CD4-positive, alpha-beta T cell treated with Interleukin-6 for 4 hours (primary cell): ENCODE measurements around the gene RAB3GAP1.
"Not testable (repeated sequence)": the region's sequence is repeated elsewhere in the genome, so short reads cannot be mapped to it uniquely, and the experiment has no call there.

Source experiments
- DNase-seq: peaks from one replicate; pipeline ENCODE4 v3.0.0-alpha.2; 2020; ENCODE audit warnings: mixed read lengths

RAB3GAP1 gene

GRCh38 chr2:135113322-135113721, 61.2 kb downstream of the RAB3GAP1 start:
- no peak for DNase-seq

GRCh38 chr2:135119582-135119981, 67.5 kb downstream of the RAB3GAP1 start:
- no peak for DNase-seq

GRCh38 chr2:135121016-135121657, 69.0 kb downstream of the RAB3GAP1 start:
- DNase-seq, result no peak

GRCh38 chr2:135121658-135122039, 69.6 kb downstream of the RAB3GAP1 start:
- not testable (repeated sequence) for DNase-seq

DNA sequence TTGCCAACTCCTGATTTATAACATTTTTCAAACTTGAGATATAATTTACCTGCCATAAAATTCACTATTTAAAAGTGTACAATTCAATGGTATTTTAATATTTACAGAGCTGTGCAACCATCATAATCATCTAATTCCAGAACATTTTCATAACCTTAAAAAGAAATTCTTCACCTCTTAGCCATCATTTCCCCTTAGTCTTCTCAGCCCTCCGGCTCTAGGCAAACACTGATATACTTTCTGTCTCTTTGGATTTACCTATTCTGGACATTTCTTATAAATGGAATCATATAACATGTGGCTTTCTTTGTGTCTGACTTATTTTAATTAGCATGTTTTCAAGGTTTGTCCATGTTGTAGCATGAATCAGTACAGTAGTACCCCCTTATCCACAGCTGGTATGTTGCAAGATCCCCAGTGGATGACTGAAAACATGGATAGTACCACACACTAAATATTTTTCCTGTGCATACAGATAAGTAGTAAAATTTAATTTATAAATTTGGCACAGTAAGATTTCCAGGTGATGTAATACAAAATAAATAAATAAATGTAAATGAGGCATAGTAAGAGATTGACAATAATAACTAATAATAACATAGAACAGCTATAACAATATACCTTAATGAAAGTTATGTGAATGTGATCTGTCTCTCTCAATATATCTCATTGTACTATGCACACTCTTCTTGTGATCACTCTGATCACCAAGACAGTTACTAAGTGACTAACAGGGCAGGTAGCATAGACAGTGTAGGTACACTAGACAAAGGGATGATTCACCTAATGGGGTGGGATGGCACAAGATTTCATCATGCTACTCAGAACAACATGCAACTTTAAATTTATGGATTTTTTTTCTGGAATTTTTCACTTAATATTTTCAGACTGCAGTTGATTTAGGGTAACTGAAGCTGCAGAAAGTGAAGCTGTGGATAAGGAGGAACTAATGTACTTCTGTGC, 73.1 kb downstream of the RAB3GAP1 start:
- DNase-seq, result no peak

GRCh38 chr2:135125940-135126339, 73.8 kb downstream of the RAB3GAP1 start:
- DNase-seq, result no peak

DNA sequence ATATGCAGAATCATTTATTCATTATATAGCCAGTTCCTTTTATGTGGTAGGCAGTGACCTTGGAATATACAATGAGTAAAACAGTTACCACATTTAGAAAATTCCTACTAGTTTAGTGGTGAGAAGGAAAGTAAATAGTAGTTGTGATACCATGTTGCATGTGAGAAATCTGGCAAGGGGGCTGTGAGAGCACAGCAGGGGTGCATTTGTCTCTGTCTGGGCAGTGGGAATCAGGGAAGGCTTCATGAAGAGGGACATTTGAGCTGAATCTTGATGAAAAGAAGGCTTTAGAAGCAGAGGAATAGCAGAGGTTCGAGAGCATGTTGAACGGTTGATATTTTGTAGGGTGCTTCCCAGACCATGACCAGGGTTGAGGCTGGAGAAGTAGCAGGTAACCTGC, 78.7 kb downstream of the RAB3GAP1 start:
- DNase-seq, result no peak

DNA sequence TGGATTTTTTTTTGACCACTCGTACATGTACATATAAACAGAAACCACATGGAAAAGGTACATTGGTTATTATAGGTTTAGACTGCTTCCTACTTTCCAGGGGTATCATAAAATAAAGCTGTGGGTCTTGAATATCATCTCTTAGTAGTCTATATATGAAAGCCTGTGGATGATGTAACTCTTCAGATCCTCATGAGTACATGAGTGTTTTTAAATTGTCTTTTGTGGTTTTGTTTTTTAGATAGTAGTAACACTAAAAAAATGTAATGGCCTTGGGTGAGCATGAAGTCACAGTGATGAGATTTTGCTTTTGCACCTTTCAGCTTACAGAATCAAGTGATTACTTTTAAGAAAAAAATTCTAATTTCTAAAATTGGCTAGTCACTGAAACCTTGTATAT, 80.2 kb downstream of the RAB3GAP1 start:
- DNase-seq, result no peak

GRCh38 chr2:135140606-135141005, 88.5 kb downstream of the RAB3GAP1 start:
- no peak for DNase-seq

- DNase-seq, result no peak
Observed at GRCh38 chr2:135142323-135142722, 90.2 kb downstream of the RAB3GAP1 start.

- no peak for DNase-seq
Observed at GRCh38 chr2:135144343-135144742, 92.3 kb downstream of the RAB3GAP1 start.

DNA sequence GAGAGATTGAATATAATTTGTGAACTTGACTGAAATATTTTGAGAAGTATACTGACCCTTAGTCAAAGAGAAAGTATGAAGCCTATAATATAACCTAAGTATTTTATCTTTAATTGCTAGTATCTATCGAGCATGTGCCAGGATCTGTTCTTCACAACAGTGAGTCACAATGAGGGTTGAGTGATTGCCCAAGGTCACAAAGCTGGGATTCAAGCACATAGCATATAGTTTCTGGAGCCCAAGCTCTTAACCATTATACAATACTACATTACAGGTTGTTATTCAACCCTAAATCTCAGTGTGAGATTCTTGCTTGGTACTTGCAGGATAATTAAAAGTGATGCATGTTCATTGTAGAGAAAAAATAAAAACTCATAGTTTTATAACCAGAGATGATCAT, 97.2 kb downstream of the RAB3GAP1 start:
- DNase-seq, result no peak

DNA sequence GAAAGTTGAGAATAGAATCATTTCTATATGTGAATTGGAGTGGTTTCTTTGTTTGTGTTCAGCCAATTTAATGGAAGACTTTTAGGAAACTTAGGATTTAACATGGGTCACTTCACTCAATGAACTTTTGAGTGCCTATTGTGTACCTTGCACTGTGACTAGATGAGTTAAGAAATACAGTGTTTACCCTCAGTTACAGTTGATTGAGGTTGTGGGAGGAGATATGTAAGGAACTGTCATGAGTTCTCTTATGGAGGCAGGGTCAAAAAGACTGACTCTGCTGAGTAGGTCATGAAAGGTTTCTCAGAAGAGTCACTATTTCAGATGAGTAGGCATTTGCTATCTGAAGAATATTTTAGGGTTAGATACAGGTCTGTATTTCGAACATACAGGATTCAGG, 98.6 kb downstream of the RAB3GAP1 start:
- no peak for DNase-seq

GRCh38 chr2:135151615-135152014, 99.5 kb downstream of the RAB3GAP1 start:
- DNase-seq, result no peak

DNA sequence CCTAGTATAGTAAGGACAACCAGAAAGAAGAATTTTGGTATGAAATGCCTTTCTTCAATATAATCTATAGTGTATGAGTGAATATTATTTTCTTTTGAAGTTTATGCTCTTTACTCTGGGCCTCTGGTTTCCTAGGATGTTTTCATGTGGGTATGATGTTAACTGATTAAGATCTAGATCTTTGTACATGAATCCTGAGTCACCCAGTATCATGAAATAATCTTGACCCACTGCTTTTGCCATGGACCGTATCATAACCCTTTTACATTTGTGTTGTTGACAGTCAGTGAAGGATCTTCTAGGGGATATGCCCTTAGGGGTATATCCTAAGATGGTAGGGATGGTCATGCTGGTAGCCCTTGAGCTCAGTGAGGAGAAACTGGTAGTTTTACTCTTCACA, 100.3 kb downstream of the RAB3GAP1 start:
- no peak for DNase-seq

DNA sequence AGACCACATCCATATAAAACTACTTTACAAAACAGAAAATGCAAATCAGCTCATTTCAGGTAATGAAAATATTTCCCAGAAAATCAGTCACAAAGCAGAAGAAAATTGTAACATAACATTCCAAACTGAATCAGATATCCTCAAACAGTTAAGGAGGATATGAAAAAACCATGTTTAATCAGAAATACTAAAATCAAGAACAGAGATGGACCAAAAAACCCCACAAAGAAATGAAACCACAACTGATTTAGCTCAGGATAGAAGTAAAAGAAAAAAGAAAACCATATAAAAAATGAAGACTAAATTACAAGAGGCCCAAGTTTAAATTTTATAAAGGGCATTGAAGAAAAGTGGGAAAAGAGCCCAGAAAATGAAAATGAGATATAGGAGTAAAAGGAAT, 102.9 kb downstream of the RAB3GAP1 start:
- DNase-seq, result no peak

DNA sequence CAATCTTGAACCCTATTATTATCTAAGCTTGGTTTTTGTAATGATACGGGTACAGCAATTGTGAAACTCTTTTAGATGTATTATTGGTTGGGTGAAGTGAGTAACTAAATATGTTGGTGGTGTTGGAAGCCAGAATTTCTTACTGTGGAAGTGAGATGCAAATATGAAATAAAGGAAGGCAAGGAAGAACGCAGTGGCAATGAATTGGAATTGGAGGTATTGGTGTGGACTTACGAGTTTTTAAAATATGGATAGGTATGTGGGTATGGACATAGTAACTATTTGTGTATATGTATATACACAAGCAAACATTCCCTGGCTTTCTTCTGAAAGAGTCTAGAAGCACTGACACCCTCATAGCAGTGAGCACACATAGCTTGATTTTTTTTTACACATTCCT, 105.8 kb downstream of the RAB3GAP1 start:
- no peak for DNase-seq

GRCh38 chr2:135159191-135159590, 107.1 kb downstream of the RAB3GAP1 start:
- no peak for DNase-seq

GRCh38 chr2:135162377-135162776, 110.3 kb downstream of the RAB3GAP1 start:
- DNase-seq, result no peak

GRCh38 chr2:135162786-135163185, 110.7 kb downstream of the RAB3GAP1 start:
- DNase-seq, result no peak

- DNase-seq, result no peak
Observed at GRCh38 chr2:135163306-135163705, 111.2 kb downstream of the RAB3GAP1 start.

GRCh38 chr2:135163901-135164300, 111.8 kb downstream of the RAB3GAP1 start:
- DNase-seq, result no peak

DNA sequence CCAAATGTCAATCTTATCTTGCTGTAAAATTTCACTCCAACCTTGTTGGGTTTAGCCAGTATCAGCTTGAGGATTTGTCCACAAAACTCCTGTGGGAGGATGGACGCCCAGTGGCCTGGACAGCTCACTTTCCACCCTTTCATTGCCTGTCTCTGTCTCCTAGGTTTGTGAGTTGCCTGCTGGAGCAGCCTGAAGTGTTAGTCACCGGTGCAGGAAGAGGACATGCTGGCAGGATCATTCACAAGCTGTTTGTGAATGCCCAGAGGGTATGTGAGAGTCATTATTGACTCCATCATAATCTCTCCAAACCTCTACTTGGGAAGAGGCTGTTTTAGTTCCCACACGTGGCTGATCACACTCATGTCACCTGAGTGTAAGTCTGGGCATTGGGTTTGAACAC, 112.3 kb downstream of the RAB3GAP1 start:
- no peak for DNase-seq

GRCh38 chr2:135167273-135167672, 115.2 kb downstream of the RAB3GAP1 start:
- no peak for DNase-seq
